Lower lobe of right lung (tissue), 2 donors: Measurements from ENCODE around the gene IHH. TPM values are rescaled to one million over a fixed set of nuclear protein-coding genes. Genes with fewer than 3 reads are reported as not detected.

Source experiments
- ATAC-seq, 2 donors: fragments of 200-7000 bp; cut with Tn5 transposase; one replicate each; pipeline ENCODE4 v1.9.1; 2020 to 2022; ENCODE audit warnings: mild to moderate bottlenecking in 2 of 2, moderate library complexity in 2 of 2
- DNase-seq: peaks from one replicate; pipeline ENCODE4 v3.0.0-alpha.2; 2020
- H3K27ac ChIP-seq: fragments of 200-600 bp; one replicate; pipeline ENCODE4 v1.8.0; 2022
- H3K27me3 ChIP-seq: fragments of 200-600 bp; one replicate; pipeline ENCODE4 v1.8.0; 2022; ENCODE audit warnings: low read depth
- H3K36me3 ChIP-seq: fragments of 200-600 bp; one replicate; pipeline ENCODE4 v1.8.0; 2022; ENCODE audit warnings: mild to moderate bottlenecking
- H3K4me1 ChIP-seq: fragments of 200-600 bp; one replicate; pipeline ENCODE4 v1.8.0; 2022
- H3K4me3 ChIP-seq: fragments of 200-600 bp; one replicate; pipeline ENCODE4 v1.8.0; 2022; ENCODE audit warnings: mild to moderate bottlenecking
- H3K9me3 ChIP-seq: fragments of 200-600 bp; one replicate; pipeline ENCODE4 v1.8.0; 2022
- CTCF ChIP-seq: fragments of 200-600 bp; IDR thresholded peaks from one replicate; pipeline ENCODE4 v1.8.0; 2022; ENCODE audit warnings: antibody characterized with exemption, mild to moderate bottlenecking
- intact Hi-C: fragments of 100-400 bp; cut with DNase I; formaldehyde crosslinking; loops from one replicate; pipeline ENCODE4 v1.11.0; 2022
- total RNA-seq: library from RNA; stranded (reverse); fragmentation: NEBNext Ultra II Directional; extraction: Animal tissue kit (Norgen Biotek cat#: 25700); gene quantifications from one replicate; pipeline ENCODE4 v1.2.1, GENCODE V29; 2021
- donor health status: DM: no; HTN: yes; CAD: no; lungs with severe emphysema.

Gene IHH
- total RNA-seq, 1 donor from 2014 or later, result 0.71 TPM

GRCh38 chr2:219099329-219099728 is 38.6 kb upstream of the IHH start:
- H3K27ac ChIP-seq, result no peak overlapping the region
- peak; percentile 48 to 69 for ATAC-seq
- no peak overlapping the region for H3K4me3 ChIP-seq
- H3K9me3 ChIP-seq, result no peaks in the 10 kb centered on the region
- H3K4me1 ChIP-seq, result peaks cover 6% of the 10 kb centered on the region
- no peaks in the 10 kb centered on the region for H3K27me3 ChIP-seq
- TF ChIP-seq CTCF, result no peak
- intact Hi-C loops, result no loop called here
- H3K36me3 ChIP-seq, result no peaks in the 10 kb centered on the region
- DNase-seq, result no peak

DNA sequence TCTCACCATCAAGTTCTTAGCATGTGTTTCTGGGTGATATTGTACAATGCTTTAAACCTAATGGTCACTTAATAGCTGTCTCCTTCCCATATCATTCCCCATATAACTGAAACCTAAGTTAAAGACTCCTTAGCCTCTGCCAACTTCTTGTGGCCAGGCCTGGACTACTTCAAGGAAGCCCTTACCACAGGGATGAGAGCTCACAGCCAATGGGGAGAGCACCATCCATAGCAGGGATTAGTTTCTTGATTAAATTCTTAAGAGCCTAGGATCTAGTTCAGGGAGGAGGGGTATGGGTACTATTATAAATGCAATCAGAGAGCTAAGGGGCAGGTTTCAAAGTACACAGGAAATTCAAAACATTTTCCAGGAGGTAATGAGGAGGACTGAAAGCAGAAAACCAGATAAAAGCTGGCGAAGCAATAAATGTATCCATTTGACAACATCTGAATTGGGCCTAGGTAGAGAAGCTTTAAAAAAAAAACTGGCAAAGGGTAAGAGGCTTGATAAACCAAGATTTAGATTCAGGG is 34.8 kb upstream of the IHH start:
- Histone ChIP-seq H3K36me3 (no peaks in the 10 kb centered on the region), H3K27me3 (no peaks in the 10 kb centered on the region), H3K4me1 (peaks cover 11% of the 10 kb centered on the region), H3K4me3 (no peak overlapping the region), H3K9me3 (no peaks in the 10 kb centered on the region), H3K27ac (no peak overlapping the region)
- DNase-seq, result no peak
- intact Hi-C loops, result no loop called here
- no peak for TF ChIP-seq CTCF
- ATAC-seq, result no peak

DNA sequence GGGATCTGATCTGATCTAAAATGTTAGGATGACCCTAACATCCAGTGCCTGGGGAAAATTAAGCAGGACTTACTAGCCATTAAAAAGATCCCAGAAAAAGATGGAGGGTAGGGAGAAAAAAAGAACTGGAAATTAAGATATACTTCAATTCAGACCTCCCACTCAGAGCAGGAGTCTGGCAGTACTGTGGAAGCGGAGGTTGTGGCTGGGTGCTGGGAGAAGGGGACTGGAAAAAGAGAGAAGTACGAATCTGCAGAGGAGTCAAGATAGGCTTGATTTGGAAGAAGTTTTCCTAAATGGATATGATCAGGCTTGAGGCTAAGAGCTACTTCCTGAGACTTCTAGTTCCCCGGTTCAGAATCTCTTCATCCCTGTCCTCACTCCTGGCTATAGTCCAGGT is 33.5 kb upstream of the IHH start:
- Histone ChIP-seq H3K9me3 (no peaks in the 10 kb centered on the region), H3K4me1 (peaks cover 11% of the 10 kb centered on the region), H3K27ac (no peak overlapping the region), H3K4me3 (no peak overlapping the region), H3K36me3 (no peaks in the 10 kb centered on the region), H3K27me3 (no peaks in the 10 kb centered on the region)
- TF ChIP-seq CTCF, result no peak
- ATAC-seq, result no peak
- no peak for DNase-seq
- intact Hi-C loops, result no loop called here

GRCh38 chr2:219090436-219091299 is 29.9 kb upstream of the IHH start:
- H3K9me3 ChIP-seq, result no peaks in the 10 kb centered on the region
- H3K4me1 ChIP-seq, result peaks cover 24% of the 10 kb centered on the region
- intact Hi-C loops, result no loop called here
- H3K4me3 ChIP-seq, result no peak overlapping the region
- ATAC-seq, result no peak
- no peaks in the 10 kb centered on the region for H3K27me3 ChIP-seq
- no peaks in the 10 kb centered on the region for H3K36me3 ChIP-seq
- no peak overlapping the region for H3K27ac ChIP-seq
- DNase-seq, result no peak
- TF ChIP-seq CTCF, result no peak

DNA sequence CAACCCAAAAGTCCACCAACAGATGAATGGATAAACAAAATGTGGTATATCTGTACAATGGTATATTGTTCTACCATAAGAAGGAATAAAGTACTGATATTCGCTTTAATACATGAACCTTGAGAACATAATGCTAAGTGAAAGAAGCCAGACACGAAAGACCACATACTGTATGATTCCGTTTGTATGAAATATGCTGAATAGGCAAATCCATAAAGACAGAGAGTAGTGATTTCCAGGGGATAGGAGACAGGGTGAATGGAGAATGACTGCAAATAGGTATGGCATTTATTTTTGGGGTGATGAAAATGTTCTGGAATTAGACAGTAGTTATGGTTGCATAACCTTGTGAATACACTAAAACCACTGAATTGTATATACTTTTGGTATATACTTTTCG is 28.6 kb upstream of the IHH start:
- TF ChIP-seq CTCF, result no peak
- H3K4me1 ChIP-seq, result peaks cover 18% of the 10 kb centered on the region
- no peak for DNase-seq
- H3K4me3 ChIP-seq, result no peak overlapping the region
- intact Hi-C loops, result no loop called here
- no peaks in the 10 kb centered on the region for H3K9me3 ChIP-seq
- no peaks in the 10 kb centered on the region for H3K36me3 ChIP-seq
- H3K27ac ChIP-seq, result no peak overlapping the region
- no peak for ATAC-seq
- H3K27me3 ChIP-seq, result no peaks in the 10 kb centered on the region
